GM19193 (cell line): ENCODE data around the gene DENND1B.

Experiments
- POLR2A ChIP-seq: IDR thresholded peaks from 4 replicates; pipeline ENCODE4 v1.6.1; 2011; ENCODE audit not compliant: insufficient read depth, insufficient read length; ENCODE audit errors: extremely low read depth

Gene DENND1B

GRCh38 chr1:197732187-197732586 is 43.1 kb downstream of the DENND1B start:
- TF ChIP-seq POLR2A: no peak

GRCh38 chr1:197731449-197731848 is 43.8 kb downstream of the DENND1B start:
- no peak for TF ChIP-seq POLR2A

DNA sequence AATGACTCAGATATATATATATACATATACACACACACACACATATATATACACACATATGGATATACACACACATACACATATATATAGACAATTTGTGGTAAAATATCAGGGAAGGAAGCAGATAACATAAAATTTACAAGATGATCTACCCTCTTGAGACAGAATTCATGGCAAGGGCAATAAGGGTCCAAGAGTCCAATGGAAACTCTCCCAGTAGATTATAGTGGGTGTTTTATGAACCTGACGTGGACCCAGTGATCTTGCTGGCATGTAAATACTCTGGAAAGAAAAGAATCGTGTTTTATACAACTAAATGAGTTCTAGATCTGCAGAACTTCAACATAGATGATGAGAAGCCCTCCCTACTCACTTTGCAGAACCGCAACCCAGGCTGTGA is 49.3 kb downstream of the DENND1B start:
- no peak for TF ChIP-seq POLR2A

DNA sequence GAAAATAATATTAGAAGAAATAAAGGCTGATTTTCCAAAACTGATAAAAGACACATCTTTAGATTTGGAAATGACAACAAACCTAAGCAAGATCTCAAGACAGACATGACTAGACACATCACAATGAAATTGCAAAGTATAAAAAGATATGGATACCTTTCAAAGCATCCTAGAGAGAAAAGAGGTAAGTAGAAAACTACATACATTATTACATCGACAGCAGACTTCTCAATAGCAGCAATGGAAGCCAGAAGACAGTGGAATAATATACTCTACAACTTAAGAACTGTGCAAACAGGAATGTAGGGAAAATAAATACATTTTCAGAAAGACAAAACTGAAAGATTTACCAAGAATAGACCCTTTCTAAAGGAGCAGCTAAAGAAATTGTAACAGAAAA is 50.2 kb downstream of the DENND1B start:
- no peak for TF ChIP-seq POLR2A

DNA sequence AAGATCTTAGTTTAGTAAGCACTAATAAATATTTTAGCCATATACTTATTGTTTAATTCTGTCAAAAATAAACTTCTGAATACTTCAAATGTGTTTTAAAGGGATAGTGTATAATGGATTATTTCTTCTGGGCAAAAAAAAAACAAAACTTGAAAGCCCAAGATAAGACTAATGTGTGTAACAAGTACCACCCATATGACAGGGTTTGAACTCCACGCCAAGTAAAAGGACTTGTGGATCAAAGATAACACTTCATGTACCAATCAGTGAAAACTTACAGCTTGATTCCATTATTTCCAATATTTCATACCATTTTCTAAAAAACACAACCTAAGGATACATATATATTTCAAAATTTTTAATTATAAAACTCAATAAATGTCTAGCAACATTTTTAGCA is 59.5 kb downstream of the DENND1B start:
- TF ChIP-seq POLR2A: no peak

DNA sequence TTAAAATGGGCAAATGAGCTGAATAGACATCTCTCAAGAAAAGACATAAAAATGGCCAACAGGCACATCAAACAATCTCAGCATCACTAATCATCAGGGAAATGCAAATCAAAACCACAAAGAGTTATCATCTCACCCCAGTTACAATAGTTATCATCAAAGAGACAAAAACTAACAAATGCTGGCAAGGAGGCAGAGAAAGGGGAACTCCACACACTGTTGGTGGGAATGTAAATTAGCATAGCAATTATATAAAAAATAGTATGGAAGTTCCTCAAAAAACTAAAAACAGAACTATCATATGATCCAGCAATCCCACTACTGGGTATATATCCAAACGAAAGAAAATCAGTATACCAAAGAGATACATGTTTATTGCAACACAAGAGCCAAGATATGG is 68.7 kb downstream of the DENND1B start:
- TF ChIP-seq POLR2A: no peak

- no peak for TF ChIP-seq POLR2A
These were observed 69.3 kb downstream of the DENND1B start for GRCh38 chr1:197705941-197706340.

GRCh38 chr1:197696372-197696771 is 78.9 kb downstream of the DENND1B start:
- TF ChIP-seq POLR2A: no peak

DNA sequence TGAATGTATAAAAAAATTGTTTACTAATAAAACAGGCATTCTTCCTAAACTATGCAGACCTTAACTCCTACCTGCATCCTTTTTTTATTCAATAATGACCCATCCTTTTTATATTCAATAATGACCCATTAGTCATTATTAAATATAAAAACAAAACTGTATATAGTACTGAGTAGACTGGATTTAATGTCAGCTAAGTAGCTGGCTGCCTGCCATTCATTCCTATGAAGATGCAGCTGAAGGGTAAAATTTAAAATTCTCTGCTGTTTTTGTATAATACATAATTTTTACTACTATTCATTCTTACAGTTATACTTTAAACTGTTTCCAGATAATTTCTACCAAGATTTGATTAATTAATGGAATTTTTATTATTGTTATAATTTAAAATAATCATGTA is 79.3 kb downstream of the DENND1B start:
- TF ChIP-seq POLR2A: no peak

DNA sequence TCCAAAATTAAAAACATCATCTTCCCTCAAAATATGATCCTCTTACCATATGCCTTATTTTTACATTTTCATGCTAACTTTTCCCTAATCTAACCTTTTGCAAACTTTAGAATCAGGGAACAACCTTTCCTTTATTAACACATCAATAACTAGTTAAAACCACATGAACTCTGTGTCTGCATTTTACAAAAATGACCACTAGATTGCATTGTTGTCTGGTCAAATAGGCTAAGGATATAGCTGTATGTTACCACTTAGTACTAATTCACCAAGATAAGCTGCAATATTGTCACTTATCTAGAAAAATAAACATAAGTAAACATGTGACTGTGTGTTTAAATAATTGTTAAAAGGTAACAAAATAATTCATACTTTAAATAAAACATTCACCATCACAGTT is 82.3 kb downstream of the DENND1B start:
- TF ChIP-seq POLR2A: no peak

GRCh38 chr1:197691816-197692215 is 83.5 kb downstream of the DENND1B start:
- no peak for TF ChIP-seq POLR2A

DNA sequence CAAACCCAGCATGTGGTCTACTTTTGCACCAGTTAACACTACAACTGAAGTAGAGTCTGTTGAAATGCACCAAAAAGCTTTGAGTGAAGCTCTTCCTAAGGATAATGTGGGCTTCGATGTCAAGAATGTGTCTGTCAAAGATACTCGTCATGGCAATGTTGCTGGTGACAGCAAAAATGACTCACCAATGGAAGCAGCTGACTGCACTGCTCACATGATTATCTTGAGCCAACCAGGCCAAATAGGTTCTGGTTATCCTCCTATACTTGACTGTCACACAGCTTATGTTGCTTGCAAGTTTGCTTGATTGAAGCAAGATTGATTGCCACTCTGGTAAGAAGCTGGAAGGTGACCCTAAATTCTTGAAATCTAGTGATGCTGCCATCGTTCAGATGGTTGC is 85.2 kb downstream of the DENND1B start:
- no peak for TF ChIP-seq POLR2A

GRCh38 chr1:197688233-197688632 is 87.0 kb downstream of the DENND1B start:
- TF ChIP-seq POLR2A: no peak

DNA sequence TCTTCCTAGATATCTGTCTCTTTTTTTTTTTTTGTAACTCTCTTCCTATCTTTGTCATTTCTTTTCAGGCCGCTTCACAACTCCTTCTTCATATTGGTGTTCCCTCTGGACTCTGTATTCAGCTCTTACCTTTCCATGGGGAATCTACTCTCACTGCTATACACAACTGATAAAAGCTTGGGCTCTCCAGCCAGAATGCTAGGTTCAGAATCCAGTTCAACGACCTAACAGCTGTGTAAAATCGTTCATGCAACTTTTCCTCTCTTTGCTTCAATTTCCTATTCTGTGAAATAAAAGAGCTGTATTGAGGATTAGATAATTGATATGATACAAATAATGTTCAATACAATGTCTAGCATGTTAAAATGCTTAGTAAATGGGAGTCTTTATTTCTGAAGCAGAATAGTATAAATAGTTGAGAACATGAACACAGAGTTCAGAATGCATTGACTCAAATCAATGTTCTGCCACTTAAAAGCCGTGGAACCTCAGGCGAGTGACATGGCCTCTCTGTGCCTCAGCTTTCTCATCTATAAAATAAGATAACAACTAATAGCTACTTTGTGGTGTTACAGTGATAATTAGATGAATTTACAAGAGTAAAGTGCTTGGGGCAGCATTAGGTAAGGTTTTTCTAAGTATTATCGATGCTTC is 88.5 kb downstream of the DENND1B start:
- TF ChIP-seq POLR2A: no peak

DNA sequence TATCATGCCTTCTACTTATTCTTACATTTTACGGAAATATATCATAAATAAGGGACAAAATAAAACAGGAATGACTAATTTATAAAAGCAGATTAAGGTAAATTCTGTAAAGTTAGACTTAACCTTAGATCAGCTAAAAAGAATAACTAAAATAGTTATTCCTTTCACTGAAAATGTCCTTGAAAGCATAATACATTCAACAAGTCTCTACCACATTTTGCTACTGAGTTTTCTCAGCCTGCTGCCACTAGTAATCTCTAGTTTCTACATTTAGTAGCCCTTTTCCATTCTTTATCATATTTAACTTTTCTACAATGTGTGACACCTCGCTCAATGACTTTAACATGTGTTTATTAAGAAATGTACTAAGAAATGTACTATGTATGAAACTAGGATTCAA is 89.0 kb downstream of the DENND1B start:
- no peak for TF ChIP-seq POLR2A

GRCh38 chr1:197685785-197686184 is 89.5 kb downstream of the DENND1B start:
- no peak for TF ChIP-seq POLR2A
